ENCODE measurements around the gene PCDHA1.

DNA sequence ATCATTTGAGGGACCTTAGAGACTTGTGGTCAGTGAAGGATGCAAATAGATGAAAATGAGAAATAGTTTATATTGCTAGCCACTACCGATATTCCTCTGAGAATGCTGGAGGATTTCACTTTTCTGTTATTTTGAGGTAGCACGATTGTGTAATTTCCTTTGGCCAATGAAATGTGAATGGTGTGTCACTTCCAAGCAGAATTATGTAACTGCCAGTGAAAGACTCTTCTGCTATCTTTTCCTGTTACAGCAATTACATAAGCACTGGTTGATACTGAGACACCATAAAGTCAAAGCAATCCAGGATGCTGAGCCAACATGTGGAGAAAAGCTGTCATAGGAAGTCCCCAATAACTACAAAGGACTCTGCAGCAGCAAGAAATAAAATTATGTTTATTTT, 5.1 kb downstream of the PCDHA1 start:
- TF ChIP-seq, protein P1, sequence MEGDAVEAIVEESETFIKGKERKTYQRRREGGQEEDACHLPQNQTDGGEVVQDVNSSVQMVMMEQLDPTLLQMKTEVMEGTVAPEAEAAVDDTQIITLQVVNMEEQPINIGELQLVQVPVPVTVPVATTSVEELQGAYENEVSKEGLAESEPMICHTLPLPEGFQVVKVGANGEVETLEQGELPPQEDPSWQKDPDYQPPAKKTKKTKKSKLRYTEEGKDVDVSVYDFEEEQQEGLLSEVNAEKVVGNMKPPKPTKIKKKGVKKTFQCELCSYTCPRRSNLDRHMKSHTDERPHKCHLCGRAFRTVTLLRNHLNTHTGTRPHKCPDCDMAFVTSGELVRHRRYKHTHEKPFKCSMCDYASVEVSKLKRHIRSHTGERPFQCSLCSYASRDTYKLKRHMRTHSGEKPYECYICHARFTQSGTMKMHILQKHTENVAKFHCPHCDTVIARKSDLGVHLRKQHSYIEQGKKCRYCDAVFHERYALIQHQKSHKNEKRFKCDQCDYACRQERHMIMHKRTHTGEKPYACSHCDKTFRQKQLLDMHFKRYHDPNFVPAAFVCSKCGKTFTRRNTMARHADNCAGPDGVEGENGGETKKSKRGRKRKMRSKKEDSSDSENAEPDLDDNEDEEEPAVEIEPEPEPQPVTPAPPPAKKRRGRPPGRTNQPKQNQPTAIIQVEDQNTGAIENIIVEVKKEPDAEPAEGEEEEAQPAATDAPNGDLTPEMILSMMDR (IDR thresholded peaks at IDR 0.05), result no peak
- no peak for TF ChIP-seq POLR2A (IDR thresholded peaks at IDR 0.05)

Data from lower leg skin (tissue), 3 donors.